ENCODE measurements around the gene CEACAM16. TPM values are rescaled to one million over a fixed set of nuclear protein-coding genes. Genes with fewer than 3 reads are reported as not detected.
A peak's percentile ranks its signal among the peaks of the same experiment; 100 is the strongest.

Gene CEACAM16
- total RNA-seq, 1 donor from 2014 or later: not detected

DNA sequence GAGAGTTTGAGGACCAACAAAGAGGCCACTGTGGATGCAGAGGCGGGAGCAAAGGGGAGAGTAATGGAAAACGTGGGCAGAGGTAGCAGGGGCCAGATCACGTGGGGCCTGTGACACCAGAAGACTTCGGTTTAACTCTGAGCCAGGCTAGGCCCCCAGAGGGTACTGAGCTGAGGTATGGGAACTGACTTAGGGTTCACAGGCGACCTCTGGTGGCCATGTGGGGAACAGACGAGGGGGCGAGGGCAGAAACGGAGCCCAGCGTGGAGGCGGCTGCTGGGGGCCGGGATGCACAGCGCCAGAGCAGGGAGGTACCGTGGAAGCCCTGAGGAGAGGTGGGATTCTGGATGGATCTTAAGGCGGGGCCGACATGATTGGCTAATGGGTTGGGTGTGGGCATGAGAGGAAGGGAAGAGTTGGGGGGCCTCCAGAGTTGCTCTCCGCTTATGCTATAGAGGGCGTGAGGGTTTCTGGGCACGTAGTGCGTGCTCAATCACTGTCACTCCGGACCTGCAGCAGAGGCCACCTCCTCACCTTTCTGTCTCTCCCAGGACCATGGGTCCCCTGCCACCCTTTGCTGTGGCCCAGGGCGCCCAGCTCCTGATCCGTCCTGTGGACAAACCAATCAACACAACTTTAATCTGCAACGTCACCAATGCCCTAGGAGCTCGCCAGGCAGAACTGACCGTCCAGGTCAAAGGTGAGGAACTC, 41.6 kb upstream of the CEACAM16 start:
- Mint-ChIP-seq H3K4me1 (ENCODE audit: low read depth) (peaks cover 3% of the 10 kb centered on the region), H3K4me3 (ENCODE audit: low read depth) (no peak overlapping the region), H3K36me3 (ENCODE audit: insufficient read depth) (peaks cover 41% of the 10 kb centered on the region), H3K9me3 (ENCODE audit: low read depth) (no peaks in the 10 kb centered on the region), H3K27ac (peak overlapping the region; percentile 73), H3K27me3 (no peaks in the 10 kb centered on the region)
- TF ChIP-seq, protein P1, sequence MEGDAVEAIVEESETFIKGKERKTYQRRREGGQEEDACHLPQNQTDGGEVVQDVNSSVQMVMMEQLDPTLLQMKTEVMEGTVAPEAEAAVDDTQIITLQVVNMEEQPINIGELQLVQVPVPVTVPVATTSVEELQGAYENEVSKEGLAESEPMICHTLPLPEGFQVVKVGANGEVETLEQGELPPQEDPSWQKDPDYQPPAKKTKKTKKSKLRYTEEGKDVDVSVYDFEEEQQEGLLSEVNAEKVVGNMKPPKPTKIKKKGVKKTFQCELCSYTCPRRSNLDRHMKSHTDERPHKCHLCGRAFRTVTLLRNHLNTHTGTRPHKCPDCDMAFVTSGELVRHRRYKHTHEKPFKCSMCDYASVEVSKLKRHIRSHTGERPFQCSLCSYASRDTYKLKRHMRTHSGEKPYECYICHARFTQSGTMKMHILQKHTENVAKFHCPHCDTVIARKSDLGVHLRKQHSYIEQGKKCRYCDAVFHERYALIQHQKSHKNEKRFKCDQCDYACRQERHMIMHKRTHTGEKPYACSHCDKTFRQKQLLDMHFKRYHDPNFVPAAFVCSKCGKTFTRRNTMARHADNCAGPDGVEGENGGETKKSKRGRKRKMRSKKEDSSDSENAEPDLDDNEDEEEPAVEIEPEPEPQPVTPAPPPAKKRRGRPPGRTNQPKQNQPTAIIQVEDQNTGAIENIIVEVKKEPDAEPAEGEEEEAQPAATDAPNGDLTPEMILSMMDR (IDR thresholded peaks at IDR 0.05; ENCODE audit: unreplicated experiment): peak; percentile 92
- DNase-seq (ENCODE audit: low spot score, unreplicated experiment): peak; percentile 70

DNA sequence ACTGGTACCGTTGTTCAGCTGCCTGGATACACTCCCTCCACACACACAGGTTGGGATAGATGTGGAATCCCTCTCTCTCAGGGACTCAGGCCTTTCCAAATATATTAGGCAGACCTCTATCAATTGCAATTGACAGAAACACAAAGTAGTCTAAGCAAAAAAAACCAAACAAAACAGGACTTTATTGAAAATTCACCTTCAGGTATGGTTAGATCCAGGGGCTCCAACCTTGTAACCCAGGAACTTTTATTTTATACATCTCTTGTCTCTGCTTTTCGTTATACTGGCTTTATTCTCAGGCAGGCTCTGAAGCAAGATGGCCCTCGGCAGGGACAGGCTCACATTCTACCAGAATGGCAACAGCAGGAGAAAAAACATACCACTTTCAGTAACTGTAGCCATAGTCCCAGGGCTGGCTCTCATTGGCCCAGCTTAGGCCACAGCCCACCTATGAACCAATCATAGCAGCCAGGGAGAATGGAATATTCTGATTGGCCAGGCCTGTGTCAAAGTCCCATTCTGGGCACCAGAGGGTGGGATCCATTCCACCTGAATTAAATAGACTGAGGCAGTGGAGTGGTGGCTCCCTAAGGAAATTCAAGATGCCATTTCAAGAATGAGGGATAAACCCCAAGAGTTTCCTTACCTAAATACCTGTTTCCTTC, 40.8 kb upstream of the CEACAM16 start:
- TF ChIP-seq, protein P1 (IDR thresholded peaks at IDR 0.05; ENCODE audit: unreplicated experiment): no peak
- Mint-ChIP-seq H3K4me3 (ENCODE audit: low read depth) (no peak overlapping the region), H3K27ac (no peak overlapping the region), H3K9me3 (ENCODE audit: low read depth) (no peaks in the 10 kb centered on the region), H3K27me3 (no peaks in the 10 kb centered on the region), H3K36me3 (ENCODE audit: insufficient read depth) (peaks cover 41% of the 10 kb centered on the region), H3K4me1 (ENCODE audit: low read depth) (peaks cover 3% of the 10 kb centered on the region)
- no peak for DNase-seq (ENCODE audit: low spot score, unreplicated experiment)

DNA sequence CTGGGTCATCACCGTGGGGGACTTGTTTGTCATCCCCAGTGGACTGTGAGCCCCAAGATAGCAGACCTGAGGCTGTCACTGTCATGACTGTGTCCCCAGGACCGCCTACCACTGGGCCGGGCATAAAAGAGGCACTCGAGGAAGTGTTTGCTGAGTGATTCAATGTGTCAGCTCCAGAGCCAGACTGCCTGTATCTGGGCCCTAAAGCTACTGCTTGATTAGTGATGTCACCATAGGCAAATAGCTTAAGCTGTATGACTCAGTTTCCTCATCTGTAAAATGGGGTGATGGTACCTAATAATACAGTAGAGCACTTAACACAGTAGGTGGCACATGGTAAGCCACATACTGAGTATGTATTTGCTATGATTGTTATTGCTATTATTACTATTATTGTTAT, 38.9 kb upstream of the CEACAM16 start:
- Mint-ChIP-seq H3K27me3 (no peaks in the 10 kb centered on the region), H3K27ac (no peak overlapping the region), H3K9me3 (ENCODE audit: low read depth) (no peaks in the 10 kb centered on the region), H3K36me3 (ENCODE audit: insufficient read depth) (peaks cover 37% of the 10 kb centered on the region), H3K4me1 (ENCODE audit: low read depth) (peaks cover 3% of the 10 kb centered on the region), H3K4me3 (ENCODE audit: low read depth) (no peak overlapping the region)
- DNase-seq (ENCODE audit: low spot score, unreplicated experiment): no peak
- TF ChIP-seq, protein P1 (IDR thresholded peaks at IDR 0.05; ENCODE audit: unreplicated experiment): no peak

DNA sequence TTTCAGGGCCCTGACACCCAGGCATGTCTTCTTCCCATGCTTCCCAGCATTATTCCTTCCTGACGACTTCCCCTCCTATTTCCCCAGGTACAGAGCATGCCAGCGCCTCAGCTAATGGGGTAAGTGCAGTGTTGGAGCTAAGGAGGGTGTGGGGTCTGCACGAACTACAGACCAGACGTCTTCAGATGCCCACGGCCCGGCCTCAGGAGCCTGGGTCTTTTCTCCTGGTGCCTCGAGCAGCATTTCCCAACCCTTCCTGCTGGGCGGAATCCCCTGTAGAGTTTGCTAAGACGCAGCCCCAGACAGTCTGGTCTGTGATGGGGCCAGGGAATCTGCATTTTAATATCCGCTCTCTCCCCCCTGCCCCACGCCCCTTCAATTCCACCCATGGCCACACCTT, 37.7 kb upstream of the CEACAM16 start:
- Mint-ChIP-seq H3K4me3 (ENCODE audit: low read depth) (no peak overlapping the region), H3K9me3 (ENCODE audit: low read depth) (no peaks in the 10 kb centered on the region), H3K36me3 (ENCODE audit: insufficient read depth) (peaks cover 32% of the 10 kb centered on the region), H3K27me3 (no peaks in the 10 kb centered on the region), H3K27ac (no peak overlapping the region), H3K4me1 (ENCODE audit: low read depth) (peaks cover 3% of the 10 kb centered on the region)
- TF ChIP-seq, protein P1 (IDR thresholded peaks at IDR 0.05; ENCODE audit: unreplicated experiment): no peak
- DNase-seq (ENCODE audit: low spot score, unreplicated experiment): no peak

DNA sequence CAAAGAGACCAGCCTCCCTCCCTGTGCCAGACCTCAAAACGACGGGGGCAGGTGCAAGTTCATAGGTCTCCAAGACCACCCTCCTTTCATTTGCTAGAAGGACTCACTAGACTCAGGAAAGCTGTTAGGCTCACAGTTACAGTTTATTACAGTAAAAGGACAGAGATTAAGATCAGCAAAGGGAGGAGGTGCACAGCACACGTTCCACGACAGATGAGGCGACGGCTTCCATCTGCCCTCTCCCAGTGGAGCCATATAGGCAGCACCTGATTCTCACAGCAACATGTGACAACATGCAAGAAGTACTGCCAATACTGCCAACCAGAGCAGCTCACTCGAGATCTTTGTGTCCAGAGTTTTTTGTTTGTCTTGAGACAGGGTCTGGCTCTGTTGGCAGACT, 37.0 kb upstream of the CEACAM16 start:
- H3K36me3 Mint-ChIP-seq (ENCODE audit: insufficient read depth): peaks cover 29% of the 10 kb centered on the region
- TF ChIP-seq, protein P1 (IDR thresholded peaks at IDR 0.05; ENCODE audit: unreplicated experiment): no peak
- no peaks in the 10 kb centered on the region for H3K9me3 Mint-ChIP-seq (ENCODE audit: low read depth)
- peaks cover 2% of the 10 kb centered on the region for H3K4me1 Mint-ChIP-seq (ENCODE audit: low read depth)
- H3K27me3 Mint-ChIP-seq: no peaks in the 10 kb centered on the region
- no peak overlapping the region for H3K4me3 Mint-ChIP-seq (ENCODE audit: low read depth)
- no peak for DNase-seq (ENCODE audit: low spot score, unreplicated experiment)
- no peak overlapping the region for H3K27ac Mint-ChIP-seq
